GM19328 (cell line): ENCODE results near the gene EMP2.
"Not testable (repeated sequence)": the region's sequence is repeated elsewhere in the genome, so short reads cannot be mapped to it uniquely, and the experiment has no call there.

Experiments used
- ATAC-seq: cut with Tn5 transposase; IDR thresholded peaks from one replicate; pipeline ENCODE4 v1.9.1; 2021; ENCODE audit warnings: mild to moderate bottlenecking, moderate library complexity; ENCODE audit not compliant: unreplicated experiment

Gene EMP2

GRCh38 chr16:10579965-10580882, at the start of gene EMP2:
EMP2 (minus strand) TSS chr16:10580598; CDS start chr16:10547617, 32,981 bp downstream.
- no peak for ATAC-seq

GRCh38 chr16:10629592-10629963, 49.2 kb upstream of the EMP2 start:
- ATAC-seq, result no peak

- no peak for ATAC-seq
These were observed 45.4 kb upstream of the EMP2 start for GRCh38 chr16:10625595-10626357.

GRCh38 chr16:10624527-10624926, 44.1 kb upstream of the EMP2 start:
- ATAC-seq, result no peak

GRCh38 chr16:10623059-10623458, 42.7 kb upstream of the EMP2 start:
- no peak for ATAC-seq

- no peak for ATAC-seq
These were observed 41.9 kb upstream of the EMP2 start for GRCh38 chr16:10622036-10622921.

GRCh38 chr16:10621216-10621949, 41.0 kb upstream of the EMP2 start:
- not testable (repeated sequence) for ATAC-seq

GRCh38 chr16:10620120-10620519, 39.7 kb upstream of the EMP2 start:
- no peak for ATAC-seq

GRCh38 chr16:10619271-10619849, 39.0 kb upstream of the EMP2 start:
- ATAC-seq, result no peak

- no peak for ATAC-seq
These were observed 38.4 kb upstream of the EMP2 start for GRCh38 chr16:10618710-10619209.

GRCh38 chr16:10617662-10618420, 37.4 kb upstream of the EMP2 start:
- no peak for ATAC-seq

- no peak for ATAC-seq
These were observed 36.6 kb upstream of the EMP2 start for GRCh38 chr16:10616756-10617640.

GRCh38 chr16:10616419-10616755, 36.0 kb upstream of the EMP2 start:
- ATAC-seq, result no peak

- ATAC-seq, result no peak
These were observed 34.3 kb upstream of the EMP2 start for GRCh38 chr16:10614685-10615084.

- no peak for ATAC-seq
These were observed 33.5 kb upstream of the EMP2 start for GRCh38 chr16:10613785-10614485.

- ATAC-seq, result no peak
These were observed 32.3 kb upstream of the EMP2 start for GRCh38 chr16:10612649-10613179.

GRCh38 chr16:10611825-10612342, 31.5 kb upstream of the EMP2 start:
- no peak for ATAC-seq
